SK-N-SH (cell line): ENCODE data around the gene MAPK11. TPM values are rescaled to one million over a fixed set of nuclear protein-coding genes. Genes with fewer than 3 reads are reported as not detected.

Source experiments
- CTCF ChIA-PET: fragments of 300-600, 350-600 bp; formaldehyde crosslinking; extraction: SDS; loops from one replicate; lab custom pipeline; 2021; lab: Yijun Ruan, JAX
- POLR2A ChIA-PET: fragments of 350-600 bp; sonication (Branson Sonifier 250); formaldehyde crosslinking; extraction: SDS; loops from one replicate; lab custom pipeline; 2020; ENCODE audit warnings: antibody characterized with exemption, inconsistent platforms; lab: Yijun Ruan, JAX
- DNase-seq: peaks from one replicate; pipeline ENCODE4 v3.0.0; 2012
- H2AFZ ChIP-seq: fragments of 200-600 bp; sonication (generic); 2 replicates; pipeline ENCODE4 v1.8.1; 2016; ENCODE audit warnings: antibody characterized with exemption, mild to moderate bottlenecking, low read depth
- H3F3A ChIP-seq: fragments of 200-600 bp; sonication (generic); replicated peaks from 2 replicates; pipeline ENCODE3; 2016; ENCODE audit warnings: antibody characterized with exemption, mild to moderate bottlenecking; ENCODE audit not compliant: insufficient read depth
- H3K27ac ChIP-seq, 2 experiments: fragments of 200-500 bp in 1 of 2; fragments of 200-600 bp in 1 of 2; sonication (Bioruptor generic) in 1 of 2; sonication (generic), shearing (Covaris generic) in 1 of 2; 2 replicates each; pipeline versions ENCODE4 v1.5.1 to v1.6.1; 2014 to 2016; ENCODE audit warnings: low read depth in 2 of 2, inconsistent platforms in 1 of 2, low read length in 1 of 2, mild to moderate bottlenecking in 1 of 2, mixed read lengths in 1 of 2
- H3K27me3 ChIP-seq: fragments of 200-600 bp; sonication (generic), shearing (Covaris generic); 2 replicates; pipeline ENCODE4 v1.6.1; 2016; ENCODE audit warnings: mixed run types; ENCODE audit not compliant: insufficient read depth
- H3K36me3 ChIP-seq, 2 experiments: fragments of 200-500 bp in 1 of 2; fragments of 200-600 bp in 1 of 2; sonication (Bioruptor generic) in 1 of 2; sonication (generic) in 1 of 2; replicated peaks in 1 of 2; 2 replicates each; pipeline versions ENCODE3 to v1.5.1; 2014 to 2016; ENCODE audit warnings: low read length in 1 of 2, mild to moderate bottlenecking in 1 of 2; ENCODE audit not compliant: insufficient read depth in 2 of 2, control insufficient read depth in 1 of 2
- H3K4me1 ChIP-seq, 2 experiments: fragments of 200-500 bp in 1 of 2; fragments of 200-600 bp in 1 of 2; sonication (Bioruptor generic) in 1 of 2; sonication (generic), shearing (Covaris generic) in 1 of 2; 2 replicates each; pipeline versions ENCODE4 v1.5.1 to v1.6.1; 2014 to 2016; ENCODE audit warnings: low read depth in 1 of 2, low read length in 1 of 2, mixed run types in 1 of 2; ENCODE audit not compliant: insufficient read depth in 2 of 2, control insufficient read depth in 1 of 2
- H3K4me2 ChIP-seq: fragments of 200-600 bp; sonication (generic), shearing (Covaris generic); 2 replicates; pipeline ENCODE4 v1.6.1; 2017; ENCODE audit warnings: mixed run types
- H3K4me3 ChIP-seq, 2 experiments: fragments of 200-500 bp in 1 of 2; fragments of 200-600 bp in 1 of 2; sonication (Bioruptor generic) in 1 of 2; sonication (generic), shearing (Covaris generic) in 1 of 2; 2 replicates each; pipeline versions ENCODE4 v1.5.1 to v1.8.1; 2014 to 2016; ENCODE audit warnings: low read depth in 2 of 2, inconsistent platforms in 1 of 2, low read length in 1 of 2, mild to moderate bottlenecking in 1 of 2, mixed read lengths in 1 of 2, moderate library complexity in 1 of 2
- H3K79me2 ChIP-seq: fragments of 200-600 bp; sonication (generic); 2 replicates; pipeline ENCODE4 v1.8.1; 2017; ENCODE audit warnings: mild to moderate bottlenecking; ENCODE audit not compliant: insufficient read depth
- H3K9ac ChIP-seq: fragments of 200-600 bp; sonication (generic); 2 replicates; pipeline ENCODE4 v1.6.1; 2017; ENCODE audit warnings: mixed run types
- H3K9me2 ChIP-seq: fragments of 200-600 bp; sonication (generic); 2 replicates; pipeline ENCODE4 v1.6.1; 2017; ENCODE audit warnings: mixed run types
- H3K9me3 ChIP-seq: fragments of 200-600 bp; sonication (generic); 2 replicates; pipeline ENCODE4 v1.6.1; 2017; ENCODE audit warnings: mixed run types, mild to moderate bottlenecking, moderate library complexity
- H4K20me1 ChIP-seq: fragments of 200-600 bp; sonication (generic); 2 replicates; pipeline ENCODE4 v1.6.1; 2017; ENCODE audit warnings: mild to moderate bottlenecking, mixed run types; ENCODE audit not compliant: insufficient read depth
- CTCF ChIP-seq: fragments of 200-600 bp; sonication (generic); IDR thresholded peaks from 2 replicates; pipeline ENCODE4 v1.6.1; 2017; ENCODE audit warnings: antibody characterized with exemption, mild to moderate bottlenecking, moderate library complexity
- ELF1 ChIP-seq: IDR thresholded peaks from 2 replicates; pipeline ENCODE4 v1.4.0; 2012
- EP300 ChIP-seq, 2 experiments: IDR thresholded peaks; 2 replicates each; pipeline versions ENCODE4 v1.4.0 to v1.6.1; 2012; ENCODE audit warnings: borderline replicate concordance in 1 of 2, low read depth in 1 of 2, low read length in 1 of 2
- EZH2phosphoT487 ChIP-seq: fragments of 200-600 bp; sonication (generic); IDR thresholded peaks from 2 replicates; pipeline ENCODE4 v1.6.1; 2017; ENCODE audit warnings: low read depth, mixed run types, mild to moderate bottlenecking, antibody characterized with exemption, moderate library complexity, borderline replicate concordance
- FOSL2 ChIP-seq: IDR thresholded peaks from 2 replicates; pipeline ENCODE4 v1.4.0; 2012; ENCODE audit warnings: low read depth, mild to moderate bottlenecking, moderate library complexity, borderline replicate concordance
- FOXJ3 ChIP-seq: sonication (generic); formaldehyde crosslinking; IDR thresholded peaks from 2 replicates; pipeline ENCODE4 v1.5.1; 2020; ENCODE audit warnings: mild to moderate bottlenecking, missing genetic modification reagents
- GABPA ChIP-seq: IDR thresholded peaks from 2 replicates; pipeline ENCODE4 v1.4.0; 2012; ENCODE audit warnings: low read depth, mild to moderate bottlenecking
- GATA2 ChIP-seq: sonication (generic); formaldehyde crosslinking; IDR thresholded peaks from 2 replicates; pipeline ENCODE4 v1.5.0; 2020; ENCODE audit warnings: mild to moderate bottlenecking, missing genetic modification reagents
- JUND ChIP-seq: IDR thresholded peaks from 2 replicates; pipeline ENCODE4 v1.4.0; 2012
- NFIC ChIP-seq: IDR thresholded peaks from 2 replicates; pipeline ENCODE4 v1.4.0; 2012; ENCODE audit warnings: borderline replicate concordance
- POLR2AphosphoS5 ChIP-seq: IDR thresholded peaks from 2 replicates; pipeline ENCODE4 v1.6.1; 2012; ENCODE audit warnings: low read depth, low read length
- RAD21 ChIP-seq: IDR thresholded peaks from 2 replicates; pipeline ENCODE4 v1.6.1; 2012; ENCODE audit warnings: mild to moderate bottlenecking, low read length
- RCOR1 ChIP-seq: fragments of 150-350 bp; IDR thresholded peaks from 2 replicates; pipeline ENCODE4 v1.6.1; 2017; ENCODE audit warnings: antibody characterized with exemption, low read length
- RFX5 ChIP-seq: IDR thresholded peaks from 2 replicates; pipeline ENCODE4 v1.6.1; 2012; ENCODE audit warnings: mild to moderate bottlenecking, improper control_type of control experiment, low read length
- RXRA ChIP-seq: IDR thresholded peaks from 2 replicates; pipeline ENCODE4 v1.4.0; 2012; ENCODE audit warnings: low read depth, mild to moderate bottlenecking, borderline replicate concordance
- SMC3 ChIP-seq: IDR thresholded peaks from 2 replicates; pipeline ENCODE4 v1.6.1; 2012; ENCODE audit warnings: low read depth, low read length, improper control_type of control experiment
- YY1 ChIP-seq: IDR thresholded peaks from 2 replicates; pipeline ENCODE4 v1.4.0; 2012; ENCODE audit warnings: low read depth, mild to moderate bottlenecking
- WGBS: methylation state at CpG from one replicate; pipeline ENCODE4 v1.1.6; 2017; ENCODE audit warnings: low lambda C conversion rate; 5-methylcytosine and 5-hydroxymethylcytosine counted together
- polyA plus RNA-seq, 3 experiments: library from polyadenylated mRNA; depleted of rRNA; stranded (reverse); fragments of >200 nt; gene quantifications; 2 replicates each; pipeline ENCODE4 v1.2.3, GENCODE V29; 2012
- TF ChIP-seq, protein P1 (sequence below): IDR thresholded peaks from 2 replicates; pipeline ENCODE4; 2012
- TF ChIP-seq, protein P2 (sequence below): fragments of 150-350 bp; IDR thresholded peaks from 2 replicates; pipeline ENCODE4 v1.6.1; 2017; ENCODE audit warnings: antibody characterized with exemption, low read length, low read depth, borderline replicate concordance
- TF ChIP-seq, protein P3 (sequence below): IDR thresholded peaks from 2 replicates; pipeline ENCODE4 v1.4.0; 2012; ENCODE audit warnings: low read depth, borderline replicate concordance

Gene MAPK11
- polyA plus RNA-seq, 1 of the 3 experiments (the other 2 are of a cell fraction): 36.0 TPM

DNA sequence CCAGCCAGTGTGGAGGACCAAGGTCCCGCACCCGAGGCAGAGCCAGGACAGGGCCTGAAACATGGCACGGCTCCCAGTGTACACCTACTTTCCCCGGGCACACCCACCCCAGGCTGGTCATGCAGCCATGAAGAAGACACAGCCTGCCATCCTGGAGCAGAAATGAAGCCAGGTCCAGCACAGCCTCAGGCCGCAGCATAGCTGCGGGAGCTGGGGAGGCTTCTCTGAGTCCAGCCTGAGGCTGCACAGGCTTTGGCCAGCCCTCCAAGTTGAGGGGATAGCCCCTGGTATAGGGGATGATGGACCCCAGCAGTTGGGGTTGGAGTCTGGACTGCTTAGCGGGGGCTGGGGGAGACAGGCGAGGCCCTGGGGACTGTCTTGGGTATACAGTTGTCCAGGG lies 16.2 kb downstream of the MAPK11 start:
- POLR2A ChIA-PET: no interaction called here
- peaks cover 5 to 27% of the 10 kb centered on the region in 2 experiments; a peak in 2 of 4 replicates for H3K4me1 ChIP-seq
- H4K20me1 ChIP-seq: 0 out of 2 replicates have a peak, but pooled peaks cover 7% of the 10 kb centered on the region
- H3K27ac ChIP-seq: no peak overlapping the region
- CTCF ChIA-PET: no interaction called here
- H3K27me3 ChIP-seq: no peaks in the 10 kb centered on the region
- 93% methylated on average over 3 of the region's 8 CpGs for WGBS
- H3K4me3 ChIP-seq: no peak overlapping the region
- H2AFZ ChIP-seq: no peak overlapping the region
- peaks cover 13% of the 10 kb centered on the region for H3F3A ChIP-seq
- peaks cover 16% of the 10 kb centered on the region for H3K79me2 ChIP-seq
- no peak for DNase-seq
- H3K4me2 ChIP-seq: no peak overlapping the region
- no peaks in the 10 kb centered on the region for H3K9me3 ChIP-seq
- peaks cover 0 to 37% of the 10 kb centered on the region in 2 experiments for H3K36me3 ChIP-seq
- no peak for TF ChIP-seq GABPA
- no peak for TF ChIP-seq FOSL2
- TF ChIP-seq ELF1: no peak
- TF ChIP-seq RFX5: no peak
- TF ChIP-seq RAD21: no peak
- TF ChIP-seq YY1: no peak
- TF ChIP-seq FOXJ3 (CRISPR knock-in tag): no peak
- TF ChIP-seq, protein P1, sequence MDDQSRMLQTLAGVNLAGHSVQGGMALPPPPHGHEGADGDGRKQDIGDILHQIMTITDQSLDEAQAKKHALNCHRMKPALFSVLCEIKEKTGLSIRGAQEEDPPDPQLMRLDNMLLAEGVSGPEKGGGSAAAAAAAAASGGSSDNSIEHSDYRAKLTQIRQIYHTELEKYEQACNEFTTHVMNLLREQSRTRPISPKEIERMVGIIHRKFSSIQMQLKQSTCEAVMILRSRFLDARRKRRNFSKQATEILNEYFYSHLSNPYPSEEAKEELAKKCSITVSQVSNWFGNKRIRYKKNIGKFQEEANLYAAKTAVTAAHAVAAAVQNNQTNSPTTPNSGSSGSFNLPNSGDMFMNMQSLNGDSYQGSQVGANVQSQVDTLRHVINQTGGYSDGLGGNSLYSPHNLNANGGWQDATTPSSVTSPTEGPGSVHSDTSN: no peak
- no peak for TF ChIP-seq GATA2 (CRISPR knock-in tag)
- no peak for TF ChIP-seq JUND
- TF ChIP-seq, protein P2, sequence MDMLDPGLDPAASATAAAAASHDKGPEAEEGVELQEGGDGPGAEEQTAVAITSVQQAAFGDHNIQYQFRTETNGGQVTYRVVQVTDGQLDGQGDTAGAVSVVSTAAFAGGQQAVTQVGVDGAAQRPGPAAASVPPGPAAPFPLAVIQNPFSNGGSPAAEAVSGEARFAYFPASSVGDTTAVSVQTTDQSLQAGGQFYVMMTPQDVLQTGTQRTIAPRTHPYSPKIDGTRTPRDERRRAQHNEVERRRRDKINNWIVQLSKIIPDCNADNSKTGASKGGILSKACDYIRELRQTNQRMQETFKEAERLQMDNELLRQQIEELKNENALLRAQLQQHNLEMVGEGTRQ: no peak
- TF ChIP-seq NFIC: no peak
- no peak for TF ChIP-seq EZH2phosphoT487
- no peak for TF ChIP-seq SMC3
- TF ChIP-seq EP300 (IDR thresholded peaks at IDR 0.05; ENCODE audit: borderline replicate concordance in 1 of 2, low read depth in 1 of 2, low read length in 1 of 2): no peak
- no peak for TF ChIP-seq RXRA
- no peak for TF ChIP-seq CTCF
- TF ChIP-seq, protein P3, sequence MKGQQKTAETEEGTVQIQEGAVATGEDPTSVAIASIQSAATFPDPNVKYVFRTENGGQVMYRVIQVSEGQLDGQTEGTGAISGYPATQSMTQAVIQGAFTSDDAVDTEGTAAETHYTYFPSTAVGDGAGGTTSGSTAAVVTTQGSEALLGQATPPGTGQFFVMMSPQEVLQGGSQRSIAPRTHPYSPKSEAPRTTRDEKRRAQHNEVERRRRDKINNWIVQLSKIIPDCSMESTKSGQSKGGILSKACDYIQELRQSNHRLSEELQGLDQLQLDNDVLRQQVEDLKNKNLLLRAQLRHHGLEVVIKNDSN: no peak
- TF ChIP-seq POLR2AphosphoS5: no peak
- no peak for TF ChIP-seq RCOR1
- no peaks in the 10 kb centered on the region for H3K9me2 ChIP-seq
- no peak overlapping the region for H3K9ac ChIP-seq
